GM12891 (cell line): ENCODE results near the gene ALDH3A2.

Experiments
- DNase-seq: peaks from one replicate; pipeline ENCODE4 v3.0.0; 2011; ENCODE audit warnings: low spot score; ENCODE audit not compliant: insufficient read length
- FAIRE-seq: peaks from 2 replicates; lab custom pipeline; 2011; peaks lifted over from hg19 to GRCh38; lab: Jason Lieb, UNC
- PAX5 ChIP-seq: IDR thresholded peaks from 2 replicates; pipeline ENCODE4 v1.6.1; 2011; ENCODE audit warnings: low read length, moderate library complexity, mild to moderate bottlenecking; ENCODE audit not compliant: insufficient read depth, severe bottlenecking
- POLR2A ChIP-seq: IDR thresholded peaks from 2 replicates; pipeline ENCODE4 v1.6.1; 2011; ENCODE audit warnings: low read depth, low read length, control low read depth
- POLR2AphosphoS5 ChIP-seq: IDR thresholded peaks from 2 replicates; pipeline ENCODE4 v1.6.1; 2011; ENCODE audit warnings: low read depth, low read length, control low read depth
- POU2F2 ChIP-seq: IDR thresholded peaks from 2 replicates; pipeline ENCODE4 v1.6.1; 2011; ENCODE audit warnings: low read depth, mild to moderate bottlenecking, control low read depth, low read length, moderate library complexity
- SPI1 ChIP-seq: IDR thresholded peaks from 2 replicates; pipeline ENCODE4 v1.6.1; 2011; ENCODE audit warnings: low read depth, low read length, control low read depth
- TAF1 ChIP-seq: IDR thresholded peaks from 2 replicates; pipeline ENCODE4 v1.6.1; 2011; ENCODE audit warnings: low read depth, low read length, control low read depth

The ALDH3A2 gene

GRCh38 chr17:19719355-19720209 is 71.0 kb downstream of the ALDH3A2 start:
- TF ChIP-seq POLR2A, result no peak
- TF ChIP-seq POLR2AphosphoS5, result no peak
- TF ChIP-seq TAF1, result no peak
- no peak for TF ChIP-seq SPI1
- no peak for TF ChIP-seq POU2F2
- no peak for TF ChIP-seq PAX5
- FAIRE-seq (no peak), DNase-seq (no peak)

GRCh38 chr17:19720210-19720475 is 71.6 kb downstream of the ALDH3A2 start:
- FAIRE-seq, result no peak

GRCh38 chr17:19720631-19721426 is 72.3 kb downstream of the ALDH3A2 start:
- TF ChIP-seq POLR2A, result no peak
- TF ChIP-seq POU2F2, result no peak
- no peak for TF ChIP-seq TAF1
- TF ChIP-seq SPI1, result no peak
- TF ChIP-seq POLR2AphosphoS5, result no peak
- no peak for FAIRE-seq
- no peak for DNase-seq

More at GRCh38 chr17:19720210-19720475, 71.6 kb downstream of the ALDH3A2 start:
- DNase-seq, result no peak
- TF ChIP-seq SPI1 (no peak), PAX5 (no peak), TAF1 (no peak), POU2F2 (no peak), POLR2AphosphoS5 (no peak), POLR2A (no peak)

- FAIRE-seq (no peak), DNase-seq (no peak)
- TF ChIP-seq TAF1 (no peak), PAX5 (no peak), POLR2AphosphoS5 (no peak)
Observed at GRCh38 chr17:19723964-19724363, 75.4 kb downstream of the ALDH3A2 start.

- peak; percentile 59 for DNase-seq
- no peak for TF ChIP-seq POLR2AphosphoS5
- TF ChIP-seq TAF1, result no peak
- no peak for TF ChIP-seq SPI1
- no peak for TF ChIP-seq POLR2A
- peak; percentile 45 for FAIRE-seq
Observed at GRCh38 chr17:19724501-19725420, 76.2 kb downstream of the ALDH3A2 start.

- FAIRE-seq (no peak), DNase-seq (no peak)
- TF ChIP-seq POU2F2 (no peak), TAF1 (no peak), POLR2A (no peak), SPI1 (no peak), POLR2AphosphoS5 (no peak), PAX5 (no peak)
Observed at GRCh38 chr17:19725486-19725885, 76.9 kb downstream of the ALDH3A2 start.

- FAIRE-seq (no peak), DNase-seq (no peak)
- no peak for TF ChIP-seq POU2F2
Observed at GRCh38 chr17:19726631-19727376, 78.3 kb downstream of the ALDH3A2 start.
